Measurements from ENCODE around the gene APOBEC4. TPM values are rescaled to one million over a fixed set of nuclear protein-coding genes. Genes with fewer than 3 reads are reported as not detected.

Gene APOBEC4
- total and polyA plus RNA-seq, 4 donors: 1.4 to 5.3 (median 3.1) TPM

DNA sequence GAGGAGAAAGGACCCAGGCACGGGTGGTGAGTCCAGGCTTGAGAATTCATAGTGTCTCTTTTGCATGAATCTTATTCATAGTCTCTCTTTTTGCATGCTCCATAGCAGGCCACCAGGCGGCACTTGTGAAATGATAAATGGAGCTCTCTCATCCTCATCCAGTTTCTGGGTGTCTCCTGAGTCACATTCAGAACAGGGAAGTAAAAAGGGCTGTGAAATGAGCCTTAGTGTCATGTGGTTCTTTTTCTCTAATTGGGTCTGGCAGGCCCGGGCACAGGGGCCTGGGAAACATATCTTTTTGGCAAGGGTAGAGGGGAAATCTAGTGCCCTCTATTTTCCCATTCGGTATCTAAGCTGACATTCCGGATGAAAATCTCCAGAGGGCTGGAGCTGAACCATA lies 43.8 kb downstream of the APOBEC4 start:
- no peaks in the 10 kb centered on the region for H3K9me3 ChIP-seq (ENCODE audit: control insufficient read depth in 4 of 4, insufficient read depth in 3 of 4, low read length in 3 of 4)
- peak in 2 of 3 donors; percentile 52 to 56 for DNase-seq
- WGBS, 2 donors: 38 to 41% methylated on average over 5 of the region's 5 CpGs
- no peak overlapping the region for H3K9ac ChIP-seq (ENCODE audit: insufficient read depth in 1 of 2, low read length in 2 of 2)
- TF ChIP-seq, protein P1, sequence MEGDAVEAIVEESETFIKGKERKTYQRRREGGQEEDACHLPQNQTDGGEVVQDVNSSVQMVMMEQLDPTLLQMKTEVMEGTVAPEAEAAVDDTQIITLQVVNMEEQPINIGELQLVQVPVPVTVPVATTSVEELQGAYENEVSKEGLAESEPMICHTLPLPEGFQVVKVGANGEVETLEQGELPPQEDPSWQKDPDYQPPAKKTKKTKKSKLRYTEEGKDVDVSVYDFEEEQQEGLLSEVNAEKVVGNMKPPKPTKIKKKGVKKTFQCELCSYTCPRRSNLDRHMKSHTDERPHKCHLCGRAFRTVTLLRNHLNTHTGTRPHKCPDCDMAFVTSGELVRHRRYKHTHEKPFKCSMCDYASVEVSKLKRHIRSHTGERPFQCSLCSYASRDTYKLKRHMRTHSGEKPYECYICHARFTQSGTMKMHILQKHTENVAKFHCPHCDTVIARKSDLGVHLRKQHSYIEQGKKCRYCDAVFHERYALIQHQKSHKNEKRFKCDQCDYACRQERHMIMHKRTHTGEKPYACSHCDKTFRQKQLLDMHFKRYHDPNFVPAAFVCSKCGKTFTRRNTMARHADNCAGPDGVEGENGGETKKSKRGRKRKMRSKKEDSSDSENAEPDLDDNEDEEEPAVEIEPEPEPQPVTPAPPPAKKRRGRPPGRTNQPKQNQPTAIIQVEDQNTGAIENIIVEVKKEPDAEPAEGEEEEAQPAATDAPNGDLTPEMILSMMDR (IDR thresholded peaks at IDR 0.05; ENCODE audit: control extremely low read depth, extremely low read depth): peak; percentile 23
- peak; percentile 84 for ATAC-seq (ENCODE audit: insufficient read depth, low FRiP score)
- H3K4me1 ChIP-seq (ENCODE audit: control insufficient read depth in 5 of 5, insufficient read depth in 5 of 5, low read length in 5 of 5): peaks cover 7 to 21% (median 7%) of the 10 kb centered on the region in 5 donors
- no peaks in the 10 kb centered on the region for H3K27me3 ChIP-seq (ENCODE audit: control insufficient read depth in 3 of 3, insufficient read depth in 3 of 3, low read length in 2 of 3)
- H3K4me3 ChIP-seq: no peak overlapping the region
- H3K36me3 ChIP-seq (ENCODE audit: control insufficient read depth in 4 of 4, insufficient read depth in 4 of 4, low read length in 4 of 4): no peaks in the 10 kb centered on the region
- peak overlapping the region; percentile 29 to 56 for H3K27ac ChIP-seq (ENCODE audit: low read depth in 1 of 2, low read length in 1 of 2)

- H3K27ac ChIP-seq (ENCODE audit: low read depth in 1 of 2, low read length in 1 of 2): no peak overlapping the region
- DNase-seq (no peak), ATAC-seq (ENCODE audit: insufficient read depth, low FRiP score) (no peak)
- H3K36me3 ChIP-seq (ENCODE audit: control insufficient read depth in 4 of 4, insufficient read depth in 4 of 4, low read length in 4 of 4): no peaks in the 10 kb centered on the region
- 8 to 35% methylated on average over 2 of the region's 2 CpGs for WGBS, 2 donors
- H3K4me3 ChIP-seq: no peak overlapping the region
- no peaks in the 10 kb centered on the region for H3K9me3 ChIP-seq (ENCODE audit: control insufficient read depth in 4 of 4, insufficient read depth in 3 of 4, low read length in 3 of 4)
- H3K27me3 ChIP-seq (ENCODE audit: control insufficient read depth in 3 of 3, insufficient read depth in 3 of 3, low read length in 2 of 3): no peaks in the 10 kb centered on the region
- no peak overlapping the region for H3K9ac ChIP-seq (ENCODE audit: insufficient read depth in 1 of 2, low read length in 2 of 2)
- TF ChIP-seq, protein P1 (IDR thresholded peaks at IDR 0.05; ENCODE audit: control extremely low read depth, extremely low read depth): no peak
- H3K4me1 ChIP-seq (ENCODE audit: control insufficient read depth in 5 of 5, insufficient read depth in 5 of 5, low read length in 5 of 5): peaks cover 7 to 21% (median 7%) of the 10 kb centered on the region in 5 donors
Observed at GRCh38 chr1:183607322-183607980, 45.7 kb downstream of the APOBEC4 start.

- H3K27ac ChIP-seq (ENCODE audit: low read depth in 1 of 2, low read length in 1 of 2): no peak overlapping the region
- DNase-seq: no peak
- H3K36me3 ChIP-seq (ENCODE audit: control insufficient read depth in 4 of 4, insufficient read depth in 4 of 4, low read length in 4 of 4): no peaks in the 10 kb centered on the region
Observed at GRCh38 chr1:183605904-183606303, 47.2 kb downstream of the APOBEC4 start.

More at GRCh38 chr1:183605904-183606303, 47.2 kb downstream of the APOBEC4 start:
- no peak for ATAC-seq (ENCODE audit: insufficient read depth, low FRiP score)
- Histone ChIP-seq H3K9ac (ENCODE audit: insufficient read depth in 1 of 2, low read length in 2 of 2) (no peak overlapping the region), H3K4me3 (no peak overlapping the region), H3K9me3 (ENCODE audit: control insufficient read depth in 4 of 4, insufficient read depth in 3 of 4, low read length in 3 of 4) (no peaks in the 10 kb centered on the region), H3K27me3 (ENCODE audit: control insufficient read depth in 3 of 3, insufficient read depth in 3 of 3, low read length in 2 of 3) (no peaks in the 10 kb centered on the region), H3K4me1 (ENCODE audit: control insufficient read depth in 5 of 5, insufficient read depth in 5 of 5, low read length in 5 of 5) (peaks cover 5 to 21% (median 7%) of the 10 kb centered on the region in 5 donors)
- 96% methylated on average over 2 of the region's 2 CpGs for WGBS, 2 donors
- TF ChIP-seq, protein P1 (IDR thresholded peaks at IDR 0.05; ENCODE audit: control extremely low read depth, extremely low read depth): no peak

Measured in lung (tissue), 12 donors.